Kidney (tissue), 14 donors: ENCODE data around the gene HUS1B. TPM values are rescaled to one million over a fixed set of nuclear protein-coding genes. Genes with fewer than 3 reads are reported as not detected.
A peak's percentile ranks its signal among the peaks of the same experiment; 100 is the strongest.
"Not testable (repeated sequence)": the region's sequence is repeated elsewhere in the genome, so short reads cannot be mapped to it uniquely, and the experiment has no call there.

Experiments
- DNase-seq, 5 donors: peaks; one replicate each; pipeline ENCODE4 v3.0.0-alpha.2; 2013 to 2020
- FAIRE-seq: peaks from 2 replicates; lab custom pipeline; 2012; peaks lifted over from hg19 to GRCh38; lab: Jason Lieb, UNC
- H3K27ac ChIP-seq, 2 donors: one replicate each; pipeline ENCODE4 v1.7.0; 2013; ENCODE audit warnings: low read depth in 2 of 2, low read length in 2 of 2, inconsistent platforms in 1 of 2
- H3K27me3 ChIP-seq: one replicate; pipeline ENCODE4 v1.7.1; 2013; ENCODE audit warnings: low read length, inconsistent platforms; ENCODE audit not compliant: control insufficient read depth, insufficient read depth
- H3K36me3 ChIP-seq, 3 donors: one replicate each; pipeline versions ENCODE4 v1.7.0 to v1.7.1; 2013; ENCODE audit warnings: low read length in 3 of 3, control low read depth in 1 of 3, inconsistent platforms in 1 of 3; ENCODE audit not compliant: insufficient read depth in 3 of 3, control insufficient read depth in 2 of 3
- H3K4me1 ChIP-seq, 3 donors: one replicate each; pipeline versions ENCODE4 v1.7.0 to v1.7.1; 2013; ENCODE audit warnings: low read length in 3 of 3, inconsistent platforms in 1 of 3, low read depth in 1 of 3; ENCODE audit not compliant: control insufficient read depth in 2 of 3, insufficient read depth in 2 of 3
- H3K4me3 ChIP-seq, 3 donors: one replicate each; pipeline versions ENCODE4 v1.7.0 to v1.8.1; 2013; ENCODE audit warnings: low read length in 3 of 3, control low read depth in 1 of 3, inconsistent platforms in 1 of 3
- H3K9ac ChIP-seq, 3 donors: one replicate each; pipeline versions ENCODE4 v1.7.0 to v1.7.1; 2013; ENCODE audit warnings: low read length in 3 of 3, control low read depth in 1 of 3, inconsistent platforms in 1 of 3
- H3K9me3 ChIP-seq, 3 donors: one replicate each; pipeline versions ENCODE4 v1.7.0 to v1.7.1; 2013; ENCODE audit warnings: low read length in 3 of 3, control low read depth in 1 of 3, inconsistent platforms in 1 of 3; ENCODE audit not compliant: control insufficient read depth in 2 of 3, insufficient read depth in 1 of 3
- CTCF ChIP-seq: IDR thresholded peaks from 3 replicates; pipeline ENCODE4 v1.5.1; 2012; ENCODE audit warnings: mild to moderate bottlenecking, moderate library complexity, borderline replicate concordance; ENCODE audit not compliant: insufficient read depth; ENCODE audit errors: extremely low read depth
- intact Hi-C: fragments of 100-400 bp; cut with DNase I; formaldehyde crosslinking; loops from one replicate; pipeline ENCODE4 v1.11.1; 2022
- polyA plus RNA-seq: library from polyadenylated mRNA; stranded (reverse); fragments of 350-450 nt; fragmentation: Illumina TruSeq; extraction: RNeasy Lipid Tissue Mini Kit (QIAGEN cat#74804); gene quantifications from one replicate; pipeline ENCODE4 v1.2.3, GENCODE V29; 2014; ENCODE audit warnings: low read depth, low replicate concordance; ENCODE audit not compliant: insufficient read depth
- total RNA-seq: library from RNA; stranded (reverse); fragmentation: NEBNext Ultra II Directional; extraction: Animal tissue kit (Norgen Biotek cat#: 25700); gene quantifications from one replicate; pipeline ENCODE4 v1.2.1, GENCODE V29; 2021
- donor health status: control.
- donor health status: control.
- donor health status: control.
- donor health status: control.
- donor health status: control.
- donor health status: DM: yes; HTN: yes; CAD: no.
- donor health status: Normal renal cell carcinoma (clear cell type).

HUS1B gene
- total and polyA plus RNA-seq, 2 donors from 2014 or later = 1.2 TPM; not detected in 1

GRCh38 chr6:701215-701614 is 44.3 kb upstream of the HUS1B start:
- Histone ChIP-seq H3K36me3 (no peaks in the 10 kb centered on the region), H3K27ac (no peak overlapping the region), H3K27me3 (no peaks in the 10 kb centered on the region), H3K4me3 (no peak overlapping the region), H3K9ac (no peak overlapping the region), H3K9me3 (no peaks in the 10 kb centered on the region), H3K4me1 (no peaks in the 10 kb centered on the region)
- no peak for FAIRE-seq
- no peak for TF ChIP-seq CTCF
- intact Hi-C loops = no loop called here
- DNase-seq = no peak

GRCh38 chr6:700490-700889 is 43.6 kb upstream of the HUS1B start:
- Histone ChIP-seq H3K27me3 (no peaks in the 10 kb centered on the region), H3K4me3 (no peak overlapping the region), H3K27ac (no peak overlapping the region), H3K36me3 (no peaks in the 10 kb centered on the region), H3K9ac (no peak overlapping the region), H3K4me1 (no peaks in the 10 kb centered on the region), H3K9me3 (no peaks in the 10 kb centered on the region)
- no peak for FAIRE-seq
- intact Hi-C loops = no loop called here
- TF ChIP-seq CTCF = no peak
- no peak for DNase-seq

DNA sequence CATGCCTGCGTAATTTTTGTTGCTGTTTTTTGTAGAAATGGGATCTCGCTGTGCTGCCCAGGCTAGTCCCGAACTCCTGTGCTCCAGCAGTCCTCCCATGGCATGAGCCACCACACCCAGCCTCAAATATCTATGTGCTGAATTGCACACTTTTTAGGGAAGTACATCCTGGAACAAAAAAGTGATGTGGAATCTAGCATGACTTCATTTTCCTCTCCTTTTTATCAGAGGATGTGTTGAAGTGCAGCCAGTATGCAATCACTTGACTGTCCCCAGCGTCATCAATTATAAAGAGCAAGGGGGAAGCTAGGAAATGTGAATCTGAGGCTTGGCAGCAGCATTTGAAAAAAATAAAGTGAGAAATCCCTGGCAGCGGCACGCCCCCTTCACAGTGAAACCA is 42.4 kb upstream of the HUS1B start:
- no peaks in the 10 kb centered on the region for H3K36me3 ChIP-seq
- DNase-seq = peak in 2 of 5 donors; percentile 29 to 33
- FAIRE-seq = no peak
- TF ChIP-seq CTCF = no peak
- H3K27me3 ChIP-seq = no peaks in the 10 kb centered on the region
- H3K4me1 ChIP-seq = no peaks in the 10 kb centered on the region
- intact Hi-C loops = no loop called here
- H3K9me3 ChIP-seq = no peaks in the 10 kb centered on the region
- no peak overlapping the region for H3K9ac ChIP-seq
- H3K4me3 ChIP-seq = no peak overlapping the region
- H3K27ac ChIP-seq = no peak overlapping the region

DNA sequence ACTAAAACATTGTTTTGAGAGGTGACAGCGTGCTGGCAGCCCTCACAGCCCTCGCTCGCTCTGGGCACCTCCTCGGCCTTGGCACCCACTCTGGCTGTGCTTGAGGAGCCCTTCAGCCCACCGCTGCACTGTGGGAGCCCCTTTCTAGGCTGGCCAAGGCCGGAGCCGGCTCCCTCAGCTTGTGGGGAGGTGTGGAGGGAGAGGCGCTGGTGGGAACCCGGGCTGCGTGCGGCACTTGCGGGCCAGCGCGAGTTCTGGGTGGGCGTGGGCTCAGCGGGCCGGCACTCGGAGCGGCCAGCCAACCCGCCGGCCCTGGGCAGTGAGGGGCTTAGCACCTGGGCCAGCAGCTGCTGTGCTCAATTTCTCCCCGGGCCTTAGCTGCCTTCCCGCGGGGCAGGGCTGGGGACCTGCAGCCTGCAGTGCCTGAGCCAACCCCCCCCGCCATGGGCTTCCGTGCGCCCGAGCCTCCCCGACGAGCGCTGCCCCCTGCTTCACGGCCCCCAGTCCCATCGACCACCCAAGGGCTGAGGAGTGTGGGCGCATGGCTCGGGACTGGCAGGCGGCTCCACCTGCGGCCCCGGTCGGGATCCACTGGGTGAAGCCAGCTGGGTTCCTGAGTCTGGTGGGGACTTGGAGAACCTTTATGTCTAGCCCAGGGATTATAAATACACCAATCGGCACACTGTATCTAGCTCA is 37.7 kb upstream of the HUS1B start:
- FAIRE-seq, H3K4me3 ChIP-seq, H3K27ac ChIP-seq, H3K27me3 ChIP-seq, H3K9ac ChIP-seq, H3K36me3 ChIP-seq, H3K9me3 ChIP-seq, H3K4me1 ChIP-seq, DNase-seq, intact Hi-C loops: not testable (repeated sequence)
